DMS114 treated with DMSO at 0.1 percent for 48 hours (cell line): Measurements from ENCODE around the gene GIGYF1.
A peak's percentile ranks its signal among the peaks of the same experiment; 100 is the strongest.
"Not testable (repeated sequence)": the region's sequence is repeated elsewhere in the genome, so short reads cannot be mapped to it uniquely, and the experiment has no call there.

Experiments used
- DNase-seq: peaks from one replicate; lab custom pipeline; 2025; ENCODE audit not compliant: unreplicated experiment; lab: John Stamatoyannopoulos, UW

Gene GIGYF1

GRCh38 chr7:100694098-100694745 is at the start of gene GIGYF1:
Gene GIGYF1 (minus strand): TSS chr7:100694250. CDS start chr7:100688238, 6,012 bp downstream.
- DNase-seq = no peak

GRCh38 chr7:100739934-100740333 is 45.9 kb upstream of the GIGYF1 start:
- no peak for DNase-seq

GRCh38 chr7:100736671-100737070 is 42.6 kb upstream of the GIGYF1 start:
- no peak for DNase-seq

GRCh38 chr7:100735730-100736129 is 41.7 kb upstream of the GIGYF1 start:
- DNase-seq = no peak

GRCh38 chr7:100731937-100732636 is 38.0 kb upstream of the GIGYF1 start:
- no peak for DNase-seq

- no peak for DNase-seq
Measured at GRCh38 chr7:100730136-100730800, 36.2 kb upstream of the GIGYF1 start.

GRCh38 chr7:100728196-100728595 is 34.1 kb upstream of the GIGYF1 start:
- DNase-seq = no peak

GRCh38 chr7:100726996-100727761 is 33.1 kb upstream of the GIGYF1 start:
- no peak for DNase-seq

- not testable (repeated sequence) for DNase-seq
Measured at GRCh38 chr7:100724364-100724763, 30.3 kb upstream of the GIGYF1 start.

- no peak for DNase-seq
Measured at GRCh38 chr7:100723732-100724275, 29.8 kb upstream of the GIGYF1 start.

- DNase-seq = no peak
Measured at GRCh38 chr7:100722480-100723212, 28.6 kb upstream of the GIGYF1 start.

GRCh38 chr7:100721505-100721812 is 27.4 kb upstream of the GIGYF1 start:
- no peak for DNase-seq

- no peak for DNase-seq
Measured at GRCh38 chr7:100720671-100721504, 26.8 kb upstream of the GIGYF1 start.

GRCh38 chr7:100720279-100720670 is 26.2 kb upstream of the GIGYF1 start, which contains the start of gene EPO:
Gene EPO (plus strand): TSS chr7:100720468. CDS start chr7:100720981, 513 bp downstream.
- no peak for DNase-seq

- DNase-seq = peak; percentile 29
Measured at GRCh38 chr7:100719523-100720278, 25.7 kb upstream of the GIGYF1 start.

- DNase-seq = not testable (repeated sequence)
Measured at GRCh38 chr7:100717073-100717472, 23.0 kb upstream of the GIGYF1 start.

GRCh38 chr7:100714725-100715124 is 20.7 kb upstream of the GIGYF1 start:
- DNase-seq = no peak

- no peak for DNase-seq
Measured at GRCh38 chr7:100711369-100711768, 17.3 kb upstream of the GIGYF1 start.

GRCh38 chr7:100710452-100710851 is 16.4 kb upstream of the GIGYF1 start:
- DNase-seq = no peak
